ENCODE measurements around the gene RAB39B.

Gene RAB39B

GRCh38 chrX:155215443-155216178, 48.7 kb downstream of the RAB39B start:
- no peak for DNase-seq

GRCh38 chrX:155213731-155214130, 50.6 kb downstream of the RAB39B start:
- no peak for DNase-seq

GRCh38 chrX:155211208-155211607, 53.1 kb downstream of the RAB39B start:
- no peak for DNase-seq
